ENCODE data around the gene PCNX1. TPM values are rescaled to one million over a fixed set of nuclear protein-coding genes. Genes with fewer than 3 reads are reported as not detected.
A peak's percentile ranks its signal among the peaks of the same experiment; 100 is the strongest.

The PCNX1 gene
- total and polyA plus RNA-seq, 4 experiments from 2014 or later: 10.7 to 128 (median 68.4) TPM

DNA sequence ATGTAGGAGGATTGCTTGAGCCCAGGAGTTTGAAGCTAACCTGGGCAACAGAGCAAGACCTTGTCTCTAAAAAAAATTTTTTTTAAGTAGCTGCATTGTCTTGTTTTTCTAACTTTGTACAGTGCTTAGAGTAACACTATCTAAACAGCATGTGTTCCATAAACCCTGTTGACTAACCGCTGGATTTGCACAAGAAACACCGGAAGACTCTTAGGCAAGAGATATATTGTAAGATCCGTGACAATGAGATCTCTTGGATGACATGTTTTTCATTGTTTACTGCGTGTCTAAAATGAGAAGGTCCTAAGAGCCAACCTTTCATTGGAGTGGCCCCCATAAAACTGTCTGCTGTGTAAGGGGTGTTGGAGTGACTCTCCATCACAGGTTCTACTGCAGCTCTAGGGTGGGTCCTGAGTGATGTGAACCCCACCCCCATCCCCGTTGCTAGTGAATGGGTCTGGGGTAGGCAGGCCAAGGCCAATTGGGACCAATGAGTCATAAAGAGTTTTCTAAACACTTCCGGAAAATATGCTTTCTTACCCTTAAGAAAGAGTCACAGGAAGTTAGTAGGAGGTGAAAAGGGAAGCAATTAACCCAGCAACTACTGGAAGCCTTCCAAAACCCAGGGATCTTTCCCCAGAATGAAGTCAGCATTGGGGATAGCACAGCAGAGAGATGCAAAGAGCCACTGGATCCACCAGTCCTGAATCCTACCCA lies 24.3 kb upstream of the PCNX1 start:
- DNase-seq: no peak
- Histone ChIP-seq H3K9me3 (ENCODE audit: control insufficient read depth in 1 of 2, low read length in 2 of 2) (no peaks in the 10 kb centered on the region), H3K36me3 (ENCODE audit: insufficient read depth, low read length) (no peaks in the 10 kb centered on the region), H3K27me3 (ENCODE audit: insufficient read depth, low read length) (no peaks in the 10 kb centered on the region), H3K27ac (ENCODE audit: low read depth, low read length) (no peak overlapping the region), H3K4me3 (ENCODE audit: low read length in 2 of 2) (no peak overlapping the region), H3K4me1 (ENCODE audit: insufficient read depth, low read length) (peaks cover 56% of the 10 kb centered on the region)
- Mint-ChIP-seq H3K9me3 (no peaks in the 10 kb centered on the region), H3K27ac (peak overlapping the region in 5 of 7 donors; percentile 55 to 82 (median 70)), H3K4me3 (peak overlapping the region in 7 of 8 donors; percentile 17 to 71 (median 59)), H3K36me3 (no peaks in the 10 kb centered on the region), H3K27me3 (no peaks in the 10 kb centered on the region), H3K4me1 (peaks cover 52 to 74% (median 63%) of the 10 kb centered on the region in 4 donors)
- intact Hi-C loops (cut with micrococcal nuclease): no loop called here
- POLR2A ChIA-PET (ENCODE audit: partially characterized antibody): interaction anchor here (0.8 to 16.3 kb wide), 6 partner anchors 8 to 116 kb away, joined by 3 to 164 read pairs (median 4); partner anchors contain the start of gene PCNX1
- CTCF ChIA-PET (ENCODE audit: partially characterized antibody): interaction anchor here (0.8 to 6.8 kb wide), 7 partner anchors 9 to 75 kb away, joined by 3 to 62 read pairs (median 9); partner anchors contain the start of gene PCNX1

DNA sequence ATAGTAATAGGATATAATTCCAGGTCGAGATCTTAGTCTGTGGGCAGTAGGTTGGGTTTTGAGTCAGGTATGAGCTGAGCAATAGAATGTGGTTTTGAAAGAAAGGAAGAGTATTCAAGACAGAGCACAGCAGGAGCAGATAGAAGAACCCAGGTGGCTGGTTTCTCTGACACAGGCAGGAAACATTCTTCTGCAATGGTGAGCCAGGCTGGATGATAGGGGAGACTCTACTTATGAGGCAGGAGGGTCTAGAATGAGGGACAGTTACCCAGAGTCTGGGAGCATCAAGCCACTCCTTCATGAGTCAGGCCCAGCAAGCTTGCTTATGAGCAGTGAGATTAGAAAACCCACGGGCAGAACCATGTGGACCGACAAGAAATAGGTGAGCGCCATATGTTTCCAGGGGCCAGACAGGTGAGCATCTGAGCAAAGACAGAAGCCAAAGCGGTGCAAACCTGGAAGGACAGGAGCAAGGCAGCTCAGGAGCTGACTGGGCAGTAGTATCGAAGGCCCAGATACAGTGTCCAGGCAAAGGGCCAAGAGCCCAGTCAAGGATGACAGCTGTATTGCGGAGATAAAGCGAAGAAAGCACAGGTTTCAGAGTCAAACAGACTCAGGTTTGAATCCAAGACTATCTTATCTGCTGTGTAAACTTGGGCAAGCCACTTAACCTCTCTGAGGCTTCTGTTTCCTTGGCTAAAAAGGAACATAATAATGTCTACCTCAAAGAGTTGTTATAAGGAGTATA lies 22.5 kb upstream of the PCNX1 start:
- H3K27me3 ChIP-seq (ENCODE audit: insufficient read depth, low read length): no peaks in the 10 kb centered on the region
- H3K4me3 ChIP-seq (ENCODE audit: low read length in 2 of 2): no peak overlapping the region
- Mint-ChIP-seq H3K4me3 (peak overlapping the region in 7 of 8 donors; percentile 24 to 90 (median 44)), H3K27me3 (no peaks in the 10 kb centered on the region), H3K4me1 (peaks cover 66 to 92% (median 79%) of the 10 kb centered on the region in 4 donors), H3K27ac (peak overlapping the region; percentile 65 to 97 (median 81)), H3K36me3 (no peaks in the 10 kb centered on the region), H3K9me3 (no peaks in the 10 kb centered on the region)
- H3K4me1 ChIP-seq (ENCODE audit: insufficient read depth, low read length): peaks cover 74% of the 10 kb centered on the region
- intact Hi-C loops (cut with micrococcal nuclease): no loop called here
- peak overlapping the region; percentile 2 for H3K27ac ChIP-seq (ENCODE audit: low read depth, low read length)
- POLR2A ChIA-PET (ENCODE audit: partially characterized antibody): interaction anchor here (0.7 to 16.3 kb wide), 6 partner anchors 10 to 75 kb away, joined by 3 to 164 read pairs (median 9); partner anchors contain the start of genes MAP3K9 and PCNX1
- no peaks in the 10 kb centered on the region for H3K36me3 ChIP-seq (ENCODE audit: insufficient read depth, low read length)
- DNase-seq: no peak
- CTCF ChIA-PET (ENCODE audit: partially characterized antibody): interaction anchor here (1.0 to 6.8 kb wide), 4 partner anchors 11 to 69 kb away, joined by 3 to 62 read pairs (median 10); partner anchors contain the start of gene PCNX1
- no peaks in the 10 kb centered on the region for H3K9me3 ChIP-seq (ENCODE audit: control insufficient read depth in 1 of 2, low read length in 2 of 2)

DNA sequence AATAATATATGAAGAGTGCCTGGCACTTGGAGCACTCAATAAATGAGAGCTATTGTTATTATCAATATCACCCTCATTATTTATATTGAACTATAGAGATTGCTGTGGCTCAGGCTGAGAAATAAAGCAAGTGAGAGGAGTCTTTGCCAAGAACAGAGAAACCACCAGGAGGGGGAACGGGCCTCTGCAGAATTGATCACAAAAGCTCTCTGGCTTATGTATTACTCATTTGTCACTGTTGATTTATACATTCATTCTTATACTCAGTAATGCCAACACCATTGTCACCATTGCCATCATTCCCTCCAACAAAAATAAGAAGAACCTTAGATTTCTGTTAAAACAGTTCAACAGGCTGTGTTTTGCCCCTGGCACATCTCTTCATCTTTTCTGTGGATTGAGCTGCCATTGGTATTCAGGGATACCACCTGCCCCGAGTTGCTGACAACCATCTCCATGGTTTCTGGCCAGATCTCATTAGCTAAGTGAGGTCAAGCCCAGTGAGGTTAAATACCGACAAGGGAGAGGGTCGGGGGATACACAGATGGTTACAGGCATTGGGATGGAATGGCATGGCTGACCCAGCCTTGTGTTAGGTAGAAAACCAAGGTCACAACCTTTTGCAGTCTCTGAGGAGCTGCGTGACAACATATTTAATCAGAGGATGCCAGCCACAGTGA lies 21.8 kb upstream of the PCNX1 start:
- Histone ChIP-seq H3K27ac (ENCODE audit: low read depth, low read length) (peak overlapping the region; percentile 55), H3K27me3 (ENCODE audit: insufficient read depth, low read length) (no peaks in the 10 kb centered on the region), H3K4me1 (ENCODE audit: insufficient read depth, low read length) (peaks cover 79% of the 10 kb centered on the region), H3K9me3 (ENCODE audit: control insufficient read depth in 1 of 2, low read length in 2 of 2) (no peaks in the 10 kb centered on the region), H3K4me3 (ENCODE audit: low read length in 2 of 2) (no peak overlapping the region), H3K36me3 (ENCODE audit: insufficient read depth, low read length) (no peaks in the 10 kb centered on the region)
- no peaks in the 10 kb centered on the region for H3K9me3 Mint-ChIP-seq
- peaks cover 66 to 94% (median 80%) of the 10 kb centered on the region in 4 donors for H3K4me1 Mint-ChIP-seq
- CTCF ChIA-PET (ENCODE audit: partially characterized antibody): interaction anchor here (1.0 to 6.8 kb wide), 6 partner anchors 12 to 87 kb away, joined by 3 to 62 read pairs (median 8); partner anchors contain the start of gene PCNX1
- intact Hi-C loops (cut with micrococcal nuclease): loop anchor here (2.0 kb wide), 1 partner anchor 21 kb away; the partner anchor contains the start of gene PCNX1
- DNase-seq: no peak
- peak overlapping the region in 4 of 8 donors; percentile 8 to 90 (median 64) for H3K4me3 Mint-ChIP-seq
- POLR2A ChIA-PET (ENCODE audit: partially characterized antibody): interaction anchor here (1.8 to 16.3 kb wide), 5 partner anchors 9 to 57 kb away, joined by 5 to 164 read pairs (median 12); partner anchors contain the start of gene PCNX1
- no peaks in the 10 kb centered on the region for H3K36me3 Mint-ChIP-seq
- H3K27ac Mint-ChIP-seq: peak overlapping the region; percentile 44 to 97 (median 87)
- H3K27me3 Mint-ChIP-seq: no peaks in the 10 kb centered on the region

DNA sequence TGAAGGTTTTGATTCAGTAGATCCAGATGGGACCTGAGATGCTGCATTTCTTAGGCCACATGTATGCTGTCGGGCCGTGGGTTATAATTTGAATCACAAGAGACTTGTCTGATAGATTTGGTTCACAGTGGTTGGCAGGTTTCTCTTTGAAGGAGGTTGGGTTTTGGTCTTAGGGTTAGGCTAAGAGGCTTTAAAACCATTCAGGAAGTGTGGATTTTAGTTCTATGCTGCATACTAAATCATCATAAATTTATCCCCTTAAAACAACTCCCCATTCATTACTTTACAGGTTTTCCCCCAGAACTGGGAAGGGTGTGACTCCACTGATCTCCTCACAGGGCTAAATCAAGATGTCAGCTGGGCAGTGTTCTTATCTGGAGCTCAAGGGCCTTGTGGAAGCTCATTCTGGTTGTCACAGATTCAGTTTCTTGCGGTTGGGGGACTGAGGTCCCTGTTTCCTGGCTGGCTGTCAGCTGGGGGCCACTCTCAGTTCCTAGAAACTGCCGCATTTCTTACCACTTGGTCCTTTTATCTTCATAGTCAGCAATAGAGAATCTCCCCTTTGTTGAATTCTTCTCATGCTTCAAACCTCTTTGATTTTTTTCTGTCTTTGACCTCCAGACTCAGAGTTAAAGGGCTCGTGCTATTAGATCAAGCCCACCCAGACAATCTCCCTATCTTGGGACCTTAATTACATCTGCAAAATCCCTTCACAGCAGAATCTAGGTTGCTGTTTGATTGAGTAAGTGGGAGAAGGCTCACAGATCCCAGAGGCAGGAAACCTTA lies 20.6 kb upstream of the PCNX1 start:
- peak; percentile 47 to 65 (median 60) for DNase-seq
- H3K27me3 Mint-ChIP-seq: no peaks in the 10 kb centered on the region
- H3K27ac ChIP-seq (ENCODE audit: low read depth, low read length): peak overlapping the region; percentile 55
- H3K9me3 Mint-ChIP-seq: no peaks in the 10 kb centered on the region
- H3K4me1 Mint-ChIP-seq: peaks cover 65 to 99% (median 85%) of the 10 kb centered on the region in 4 donors
- POLR2A ChIA-PET (ENCODE audit: partially characterized antibody): interaction anchor here (0.6 to 16.3 kb wide), 9 partner anchors 8 to 66 kb away, joined by 3 to 164 read pairs (median 5); partner anchors contain the start of gene PCNX1
- no peaks in the 10 kb centered on the region for H3K27me3 ChIP-seq (ENCODE audit: insufficient read depth, low read length)
- peak overlapping the region; percentile 11 to 42 for H3K4me3 ChIP-seq (ENCODE audit: low read length in 2 of 2)
- H3K36me3 ChIP-seq (ENCODE audit: insufficient read depth, low read length): no peaks in the 10 kb centered on the region
- H3K4me3 Mint-ChIP-seq: peak overlapping the region; percentile 69 to 90 (median 76)
- H3K27ac Mint-ChIP-seq: peak overlapping the region; percentile 87 to 97 (median 91)
- no peaks in the 10 kb centered on the region for H3K9me3 ChIP-seq (ENCODE audit: control insufficient read depth in 1 of 2, low read length in 2 of 2)
- CTCF ChIA-PET (ENCODE audit: partially characterized antibody): interaction anchor here (1.0 to 6.8 kb wide), 7 partner anchors 13 to 86 kb away, joined by 3 to 62 read pairs (median 9); partner anchors contain the start of gene PCNX1
- H3K4me1 ChIP-seq (ENCODE audit: insufficient read depth, low read length): peaks cover 90% of the 10 kb centered on the region
- no peaks in the 10 kb centered on the region for H3K36me3 Mint-ChIP-seq
- intact Hi-C loops (cut with micrococcal nuclease): loop anchor here (2.0 kb wide), 1 partner anchor 20 kb away; the partner anchor contains the start of gene PCNX1

DNA sequence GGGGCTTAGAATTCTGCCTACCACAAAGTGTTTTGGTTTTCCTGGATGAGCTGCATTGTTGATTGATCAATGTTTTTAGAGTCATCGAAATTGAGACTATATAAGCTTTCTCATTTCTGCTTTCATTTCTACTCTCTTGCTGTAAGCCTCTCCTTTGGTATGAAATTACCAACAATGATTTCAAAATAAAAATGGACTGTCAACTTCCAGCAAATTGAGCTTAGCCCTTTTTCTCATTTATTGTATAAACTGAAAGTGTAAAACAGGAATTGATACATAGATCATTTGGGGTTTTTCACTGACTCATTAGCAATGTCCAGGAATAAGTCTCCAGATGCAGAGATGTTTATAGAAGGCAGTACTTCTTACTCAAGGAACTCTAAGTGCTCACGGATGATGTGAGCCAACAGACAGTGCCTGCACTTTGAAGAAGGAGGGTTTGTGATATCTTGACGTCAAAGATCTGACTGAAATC lies 20.0 kb upstream of the PCNX1 start:
- Mint-ChIP-seq H3K36me3 (no peaks in the 10 kb centered on the region), H3K9me3 (no peaks in the 10 kb centered on the region), H3K27me3 (no peaks in the 10 kb centered on the region), H3K27ac (peak overlapping the region; percentile 87 to 97 (median 91)), H3K4me3 (peak overlapping the region; percentile 69 to 90 (median 76)), H3K4me1 (peaks cover 66 to 99% (median 86%) of the 10 kb centered on the region in 4 donors)
- H3K9me3 ChIP-seq (ENCODE audit: control insufficient read depth in 1 of 2, low read length in 2 of 2): no peaks in the 10 kb centered on the region
- no peaks in the 10 kb centered on the region for H3K36me3 ChIP-seq (ENCODE audit: insufficient read depth, low read length)
- H3K27me3 ChIP-seq (ENCODE audit: insufficient read depth, low read length): no peaks in the 10 kb centered on the region
- DNase-seq: peak in 3 of 5 donors; percentile 27 to 51 (median 30)
- ChIA-PET POLR2A (ENCODE audit: partially characterized antibody) (interaction anchor here (0.6 to 16.3 kb wide), 11 partner anchors 8 to 66 kb away, joined by 3 to 164 read pairs (median 5); partner anchors contain the start of gene PCNX1), CTCF (ENCODE audit: partially characterized antibody) (interaction anchor here (1.5 to 6.8 kb wide), 5 partner anchors 13 to 76 kb away, joined by 3 to 62 read pairs (median 9); partner anchors contain the start of gene PCNX1)
- intact Hi-C loops (cut with micrococcal nuclease): loop anchor here (2.0 kb wide), 1 partner anchor 20 kb away; the partner anchor contains the start of gene PCNX1
- peak overlapping the region; percentile 11 to 42 for H3K4me3 ChIP-seq (ENCODE audit: low read length in 2 of 2)
- peaks cover 96% of the 10 kb centered on the region for H3K4me1 ChIP-seq (ENCODE audit: insufficient read depth, low read length)
- H3K27ac ChIP-seq (ENCODE audit: low read depth, low read length): peak overlapping the region; percentile 55

All from CD4-positive, alpha-beta memory T cell (primary cell).